SK-N-SH treated with all-trans-retinoic acid at 6 μM for 48 hours (cell line): ENCODE data around the gene TRAPPC2L.

Experiments
- ATAC-seq: fragments of 200-7000 bp; cut with Tn5 transposase; 3 replicates; pipeline ENCODE4 v1.9.1; 2020; ENCODE audit warnings: mild to moderate bottlenecking, moderate library complexity
- ARNTL ChIP-seq: fragments of 450-650 bp; formaldehyde crosslinking; IDR thresholded peaks from 2 replicates; pipeline ENCODE4 v1.5.0; 2020; ENCODE audit warnings: low read depth, mild to moderate bottlenecking, moderate library complexity, borderline replicate concordance
- BACH2 ChIP-seq: fragments of 250-450 bp; sonication (Bioruptor Pico); IDR thresholded peaks from 2 replicates; pipeline ENCODE4 v1.9.0; 2021; ENCODE audit warnings: mild to moderate bottlenecking, borderline replicate concordance
- CSDC2 ChIP-seq: fragments of 250-450 bp; sonication (Bioruptor Pico); IDR thresholded peaks from 2 replicates; pipeline ENCODE4 v1.5.0; 2020; ENCODE audit warnings: mild to moderate bottlenecking, moderate library complexity
- ESRRG ChIP-seq: fragments of 250-450 bp; sonication (Bioruptor Pico); IDR thresholded peaks from 2 replicates; pipeline ENCODE4 v1.6.1; 2021; ENCODE audit warnings: mild to moderate bottlenecking
- GLIS3 ChIP-seq: fragments of 250-450 bp; sonication (Bioruptor Pico); IDR thresholded peaks from 2 replicates; pipeline ENCODE4 v1.5.0; 2020; ENCODE audit warnings: mild to moderate bottlenecking, moderate library complexity
- ISL1 ChIP-seq: fragments of 250-450 bp; sonication (Bioruptor Pico); IDR thresholded peaks from 2 replicates; pipeline ENCODE4 v2.1.2; 2022; ENCODE audit warnings: mild to moderate bottlenecking, moderate library complexity
- OSR1 ChIP-seq: fragments of 250-450 bp; sonication (Bioruptor Pico); IDR thresholded peaks from 2 replicates; pipeline ENCODE4 v1.8.0; 2022; ENCODE audit warnings: moderate library complexity, mild to moderate bottlenecking, inconsistent platforms
- PPARA ChIP-seq: fragments of 250-450 bp; sonication (Bioruptor Pico); IDR thresholded peaks from 2 replicates; pipeline ENCODE4 v1.5.0; 2020; ENCODE audit warnings: mild to moderate bottlenecking, borderline replicate concordance
- RARB ChIP-seq: fragments of 250-450 bp; sonication (Bioruptor Pico); IDR thresholded peaks from 2 replicates; pipeline ENCODE4 v1.8.0; 2021; ENCODE audit warnings: mild to moderate bottlenecking, moderate library complexity
- SNAI2 ChIP-seq: fragments of 250-450 bp; sonication (Bioruptor Pico); IDR thresholded peaks from 2 replicates; pipeline ENCODE4 v1.5.0; 2020; ENCODE audit warnings: mild to moderate bottlenecking, moderate library complexity
- TCF4 ChIP-seq: fragments of 250-450 bp; sonication (Bioruptor Pico); IDR thresholded peaks from 2 replicates; pipeline ENCODE4 v1.8.0; 2021; ENCODE audit warnings: mild to moderate bottlenecking, moderate library complexity, borderline replicate concordance
- TOX ChIP-seq: fragments of 250-450 bp; sonication (Bioruptor Pico); IDR thresholded peaks from 2 replicates; pipeline ENCODE4 v1.8.0; 2021; ENCODE audit warnings: mild to moderate bottlenecking, moderate library complexity, borderline replicate concordance
- ZFP3 ChIP-seq: fragments of 250-450 bp; sonication (Bioruptor Pico); IDR thresholded peaks from 2 replicates; pipeline ENCODE4 v1.5.0; 2020; ENCODE audit warnings: mild to moderate bottlenecking, moderate library complexity
- ZFP30 ChIP-seq: fragments of 450-650 bp; formaldehyde crosslinking; IDR thresholded peaks from 2 replicates; pipeline ENCODE4 v1.5.0; 2022; ENCODE audit warnings: mild to moderate bottlenecking, moderate library complexity
- ZNF565 ChIP-seq: fragments of 450-650 bp; formaldehyde crosslinking; conservative IDR thresholded peaks from 2 replicates; pipeline ENCODE4 v1.5.0; 2020; ENCODE audit warnings: low read depth, mild to moderate bottlenecking, moderate library complexity
- ZNF70 ChIP-seq: fragments of 450-650 bp; formaldehyde crosslinking; IDR thresholded peaks from 2 replicates; pipeline ENCODE4 v1.5.0; 2020; ENCODE audit warnings: mild to moderate bottlenecking, moderate library complexity
- ZNF8 ChIP-seq: fragments of 450-650 bp; formaldehyde crosslinking; IDR thresholded peaks from 2 replicates; pipeline ENCODE4 v1.5.0; 2020; ENCODE audit warnings: mild to moderate bottlenecking, moderate library complexity
- TF ChIP-seq, protein P1 (sequence below): fragments of 250-450 bp; sonication (Bioruptor Pico); IDR thresholded peaks from 2 replicates; pipeline ENCODE4 v1.8.0; 2020; ENCODE audit warnings: mild to moderate bottlenecking, moderate library complexity, borderline replicate concordance
- TF ChIP-seq, protein P2 (sequence below): fragments of 250-450 bp; sonication (Bioruptor Pico); IDR thresholded peaks from 2 replicates; pipeline ENCODE4 v1.8.0; 2021; ENCODE audit warnings: low read depth, mild to moderate bottlenecking, moderate library complexity, borderline replicate concordance
- TF ChIP-seq, protein P3 (sequence below): fragments of 250-450 bp; sonication (Bioruptor Pico); IDR thresholded peaks from 2 replicates; pipeline ENCODE4 v1.5.1; 2021; ENCODE audit warnings: mild to moderate bottlenecking, moderate library complexity

TRAPPC2L gene

DNA sequence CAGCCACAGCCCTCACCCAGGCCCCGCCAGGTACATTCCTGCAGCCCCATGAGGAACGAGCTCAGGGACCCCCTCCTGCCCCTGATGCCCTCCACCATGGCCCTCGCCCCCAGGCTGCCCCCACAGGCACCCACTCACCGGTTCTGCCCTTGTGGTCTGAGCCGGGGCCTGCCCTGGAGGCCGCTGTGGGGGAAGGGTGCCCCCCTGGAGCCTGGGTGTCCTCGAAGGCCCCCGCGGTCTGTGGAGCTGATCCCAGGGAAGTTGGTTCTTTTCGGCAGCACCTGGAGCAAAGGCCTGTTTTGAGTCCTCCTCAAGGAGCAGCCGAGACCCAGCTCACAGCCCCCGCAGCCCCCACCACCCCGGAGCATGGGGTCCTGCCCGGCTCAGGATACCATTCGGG, 7.2 kb downstream of the TRAPPC2L start (continued):
- no peak for TF ChIP-seq TOX (CRISPR knock-in tag)

DNA sequence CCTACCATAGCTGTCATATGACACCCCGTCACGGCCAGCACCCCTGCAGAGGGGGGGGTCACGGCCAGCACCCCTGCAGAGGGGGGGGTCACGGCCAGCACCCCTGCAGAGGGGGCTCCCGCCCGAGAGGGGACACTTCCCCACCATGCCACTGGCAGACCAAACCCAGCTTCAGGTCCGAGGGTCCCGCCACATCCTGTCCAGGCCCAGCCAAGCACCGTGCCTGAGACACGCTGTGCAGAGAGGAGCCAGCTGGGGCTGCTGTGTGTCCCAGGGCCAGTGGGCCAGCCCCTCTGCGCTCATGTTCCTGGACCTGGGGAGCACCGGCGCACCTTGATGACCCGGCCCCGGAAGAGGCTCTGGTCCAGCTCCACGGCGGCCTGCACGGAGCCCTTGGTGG, 7.6 kb downstream of the TRAPPC2L start:
- ATAC-seq, result no peak

DNA sequence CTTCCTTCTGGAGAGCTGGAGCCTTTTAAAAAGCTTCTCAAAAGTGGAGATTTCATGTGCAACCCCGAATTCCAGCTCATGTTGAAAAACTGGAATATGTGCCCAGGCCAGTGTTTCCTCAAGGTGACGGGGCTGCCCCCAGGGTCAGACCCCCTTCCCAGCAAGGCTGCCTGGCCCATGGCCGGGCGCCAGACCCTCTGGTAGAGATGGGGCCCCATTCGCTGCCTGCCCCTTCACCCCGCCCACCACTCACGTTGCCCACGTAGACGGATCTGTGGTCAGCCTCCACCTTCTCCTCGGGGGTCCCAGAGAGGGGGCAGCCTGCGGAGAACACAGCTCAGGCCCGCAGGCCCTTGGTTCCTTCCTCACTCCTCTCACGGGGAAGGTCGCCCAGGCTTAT, 8.4 kb downstream of the TRAPPC2L start:
- no peak for TF ChIP-seq ZNF70 (CRISPR knock-in tag)
- TF ChIP-seq, protein P1, sequence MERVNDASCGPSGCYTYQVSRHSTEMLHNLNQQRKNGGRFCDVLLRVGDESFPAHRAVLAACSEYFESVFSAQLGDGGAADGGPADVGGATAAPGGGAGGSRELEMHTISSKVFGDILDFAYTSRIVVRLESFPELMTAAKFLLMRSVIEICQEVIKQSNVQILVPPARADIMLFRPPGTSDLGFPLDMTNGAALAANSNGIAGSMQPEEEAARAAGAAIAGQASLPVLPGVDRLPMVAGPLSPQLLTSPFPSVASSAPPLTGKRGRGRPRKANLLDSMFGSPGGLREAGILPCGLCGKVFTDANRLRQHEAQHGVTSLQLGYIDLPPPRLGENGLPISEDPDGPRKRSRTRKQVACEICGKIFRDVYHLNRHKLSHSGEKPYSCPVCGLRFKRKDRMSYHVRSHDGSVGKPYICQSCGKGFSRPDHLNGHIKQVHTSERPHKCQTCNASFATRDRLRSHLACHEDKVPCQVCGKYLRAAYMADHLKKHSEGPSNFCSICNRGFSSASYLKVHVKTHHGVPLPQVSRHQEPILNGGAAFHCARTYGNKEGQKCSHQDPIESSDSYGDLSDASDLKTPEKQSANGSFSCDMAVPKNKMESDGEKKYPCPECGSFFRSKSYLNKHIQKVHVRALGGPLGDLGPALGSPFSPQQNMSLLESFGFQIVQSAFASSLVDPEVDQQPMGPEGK (CRISPR knock-in tag), result no peak
- TF ChIP-seq OSR1 (CRISPR knock-in tag), result no peak
- TF ChIP-seq ARNTL (CRISPR knock-in tag), result no peak
- no peak for TF ChIP-seq RARB
- no peak for TF ChIP-seq ESRRG (CRISPR knock-in tag)
- TF ChIP-seq SNAI2 (CRISPR knock-in tag), result no peak
- no peak for TF ChIP-seq ZNF8 (CRISPR knock-in tag)
- no peak for TF ChIP-seq TCF4 (CRISPR knock-in tag)
- no peak for TF ChIP-seq CSDC2 (CRISPR knock-in tag)
- no peak for TF ChIP-seq GLIS3 (CRISPR knock-in tag)
- TF ChIP-seq ISL1 (CRISPR knock-in tag), result no peak
- no peak for TF ChIP-seq BACH2 (CRISPR knock-in tag)
- no peak for TF ChIP-seq ZNF565 (CRISPR knock-in tag)
- TF ChIP-seq, protein P2, sequence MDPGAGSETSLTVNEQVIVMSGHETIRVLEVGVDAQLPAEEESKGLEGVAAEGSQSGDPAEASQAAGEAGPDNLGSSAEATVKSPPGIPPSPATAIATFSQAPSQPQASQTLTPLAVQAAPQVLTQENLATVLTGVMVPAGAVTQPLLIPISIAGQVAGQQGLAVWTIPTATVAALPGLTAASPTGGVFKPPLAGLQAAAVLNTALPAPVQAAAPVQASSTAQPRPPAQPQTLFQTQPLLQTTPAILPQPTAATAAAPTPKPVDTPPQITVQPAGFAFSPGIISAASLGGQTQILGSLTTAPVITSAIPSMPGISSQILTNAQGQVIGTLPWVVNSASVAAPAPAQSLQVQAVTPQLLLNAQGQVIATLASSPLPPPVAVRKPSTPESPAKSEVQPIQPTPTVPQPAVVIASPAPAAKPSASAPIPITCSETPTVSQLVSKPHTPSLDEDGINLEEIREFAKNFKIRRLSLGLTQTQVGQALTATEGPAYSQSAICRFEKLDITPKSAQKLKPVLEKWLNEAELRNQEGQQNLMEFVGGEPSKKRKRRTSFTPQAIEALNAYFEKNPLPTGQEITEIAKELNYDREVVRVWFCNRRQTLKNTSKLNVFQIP, result no peak
- no peak for TF ChIP-seq PPARA (CRISPR knock-in tag)
- no peak for ATAC-seq

More for the DNA sequence above, 7.6 kb downstream of the TRAPPC2L start:
- TF ChIP-seq SNAI2 (CRISPR knock-in tag), result no peak
- no peak for TF ChIP-seq RARB
- no peak for TF ChIP-seq ESRRG (CRISPR knock-in tag)
- no peak for TF ChIP-seq ZNF70 (CRISPR knock-in tag)
- TF ChIP-seq, protein P2, result no peak

DNA sequence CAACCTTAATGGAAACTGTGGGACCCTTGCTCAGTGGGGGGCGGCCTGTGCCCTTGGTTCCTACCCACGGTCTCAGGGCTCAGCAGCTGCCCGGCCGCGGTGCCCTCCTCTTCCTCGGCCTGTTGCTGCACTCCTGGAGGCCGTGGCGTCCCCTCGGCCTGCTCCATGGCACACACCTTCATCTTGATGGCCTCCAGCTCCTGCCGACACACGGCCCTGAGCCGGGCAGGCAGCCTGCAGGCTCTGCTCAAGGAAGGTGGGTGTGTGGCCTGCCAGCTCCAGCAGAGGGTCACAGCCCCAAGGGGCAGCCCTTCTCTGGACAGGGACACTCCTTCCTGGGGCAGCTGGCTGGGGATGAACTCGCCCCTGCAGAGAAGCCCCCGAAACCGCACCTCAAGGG, 8.8 kb downstream of the TRAPPC2L start:
- TF ChIP-seq, protein P2, result no peak
- TF ChIP-seq TCF4 (CRISPR knock-in tag), result no peak
- no peak for TF ChIP-seq CSDC2 (CRISPR knock-in tag)
- TF ChIP-seq, protein P3, sequence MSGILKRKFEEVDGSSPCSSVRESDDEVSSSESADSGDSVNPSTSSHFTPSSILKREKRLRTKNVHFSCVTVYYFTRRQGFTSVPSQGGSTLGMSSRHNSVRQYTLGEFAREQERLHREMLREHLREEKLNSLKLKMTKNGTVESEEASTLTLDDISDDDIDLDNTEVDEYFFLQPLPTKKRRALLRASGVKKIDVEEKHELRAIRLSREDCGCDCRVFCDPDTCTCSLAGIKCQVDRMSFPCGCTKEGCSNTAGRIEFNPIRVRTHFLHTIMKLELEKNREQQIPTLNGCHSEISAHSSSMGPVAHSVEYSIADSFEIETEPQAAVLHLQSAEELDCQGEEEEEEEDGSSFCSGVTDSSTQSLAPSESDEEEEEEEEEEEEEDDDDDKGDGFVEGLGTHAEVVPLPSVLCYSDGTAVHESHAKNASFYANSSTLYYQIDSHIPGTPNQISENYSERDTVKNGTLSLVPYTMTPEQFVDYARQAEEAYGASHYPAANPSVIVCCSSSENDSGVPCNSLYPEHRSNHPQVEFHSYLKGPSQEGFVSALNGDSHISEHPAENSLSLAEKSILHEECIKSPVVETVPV (CRISPR knock-in tag), result no peak
- no peak for TF ChIP-seq TOX (CRISPR knock-in tag)
- no peak for TF ChIP-seq ZFP3 (CRISPR knock-in tag)
- TF ChIP-seq BACH2 (CRISPR knock-in tag), result no peak
- TF ChIP-seq RARB, result no peak
- no peak for TF ChIP-seq ISL1 (CRISPR knock-in tag)
- TF ChIP-seq ZFP30 (CRISPR knock-in tag), result no peak
- ATAC-seq, result no peak
